Tibial nerve (tissue), 3 donors: ENCODE results near the gene TTC21A.

Source experiments
- CTCF ChIP-seq, 5 experiments: fragments of 200-600 bp in 3 of 5; fragments of 450-650 bp in 2 of 5; sonication (generic) in 3 of 5; IDR thresholded peaks; one replicate each; pipeline ENCODE4 v1.5.1; 2016 to 2019; ENCODE audit warnings: antibody characterized with exemption in 5 of 5, mild to moderate bottlenecking in 3 of 5, moderate library complexity in 2 of 5
- POLR2A ChIP-seq, 2 donors: fragments of 450-650 bp; IDR thresholded peaks; one replicate each; pipeline ENCODE4 v1.6.1; 2017; ENCODE audit warnings: antibody characterized with exemption in 2 of 2, mild to moderate bottlenecking in 2 of 2, moderate library complexity in 2 of 2

- TF ChIP-seq POLR2A (IDR thresholded peaks at IDR 0.05) (peak; percentile 39 to 76), CTCF (IDR thresholded peaks at IDR 0.05) (peak in 2 of 5 experiments; percentile 15 to 26)
Measured at GRCh38 chr3:39107388-39108199, at the start of gene TTC21A, which contains the start of gene GORASP1.
